HL-60 (cell line): ENCODE data around the gene HCK.

ENCODE experiments used
- CTCF ChIP-seq: IDR thresholded peaks from one replicate; pipeline ENCODE4 v1.5.1; 2011; ENCODE audit warnings: low read length, control low read depth, inconsistent platforms; ENCODE audit not compliant: insufficient read depth
- GABPA ChIP-seq: IDR thresholded peaks from 2 replicates; pipeline ENCODE4 v1.6.1; 2012; ENCODE audit warnings: low read depth
- POLR2AphosphoS5 ChIP-seq: IDR thresholded peaks from 2 replicates; pipeline ENCODE4 v1.6.1; 2012; ENCODE audit warnings: low read depth
- REST ChIP-seq: IDR thresholded peaks from 2 replicates; pipeline ENCODE4 v1.6.1; 2012; ENCODE audit warnings: low read depth; ENCODE audit not compliant: insufficient replicate concordance
- SPI1 ChIP-seq: IDR thresholded peaks from 2 replicates; pipeline ENCODE4 v1.6.1; 2012; ENCODE audit warnings: low read depth, mild to moderate bottlenecking, borderline replicate concordance

DNA sequence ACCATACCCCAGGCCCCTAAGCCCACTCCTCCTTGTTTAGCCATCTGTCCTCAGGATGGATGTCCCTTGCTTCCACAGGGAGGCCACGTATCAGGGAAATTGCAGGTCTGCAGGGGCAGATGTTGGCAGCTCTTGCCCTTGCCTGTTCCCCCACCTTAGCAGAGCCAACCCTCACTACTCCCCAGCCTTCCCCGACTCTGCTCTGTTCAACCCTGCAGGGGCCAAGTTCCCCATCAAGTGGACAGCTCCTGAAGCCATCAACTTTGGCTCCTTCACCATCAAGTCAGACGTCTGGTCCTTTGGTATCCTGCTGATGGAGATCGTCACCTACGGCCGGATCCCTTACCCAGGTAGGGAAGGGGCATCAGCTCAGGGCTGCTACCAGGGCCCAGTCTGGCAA, 46.7 kb downstream of the HCK start:
- TF ChIP-seq CTCF (no peak), POLR2AphosphoS5 (no peak), REST (no peak), SPI1 (no peak), GABPA (no peak)
